Glutamatergic neuron (in vitro differentiated cells): ENCODE measurements around the gene SLC66A1. TPM values are rescaled to one million over a fixed set of nuclear protein-coding genes. Genes with fewer than 3 reads are reported as not detected.

Experiments
- DNase-seq: peaks from one replicate; pipeline ENCODE4 v3.0.0; 2022
- H3K27ac Mint-ChIP-seq: one replicate; pipeline ENCODE4 v1.8.0; 2020; ENCODE audit warnings: mild to moderate bottlenecking, mixed read lengths, inconsistent platforms; ENCODE audit not compliant: unreplicated experiment
- H3K27me3 Mint-ChIP-seq: one replicate; pipeline ENCODE4 v1.8.0; 2020; ENCODE audit warnings: mild to moderate bottlenecking, moderate library complexity, mixed read lengths, inconsistent platforms; ENCODE audit not compliant: unreplicated experiment
- H3K36me3 Mint-ChIP-seq: one replicate; pipeline ENCODE4 v1.8.0; 2020; ENCODE audit warnings: mild to moderate bottlenecking, mixed read lengths, inconsistent platforms; ENCODE audit not compliant: unreplicated experiment
- H3K4me1 Mint-ChIP-seq: one replicate; pipeline ENCODE4 v1.8.0; 2020; ENCODE audit warnings: mild to moderate bottlenecking, low read depth, mixed read lengths, inconsistent platforms; ENCODE audit not compliant: unreplicated experiment
- H3K4me3 Mint-ChIP-seq: one replicate; pipeline ENCODE4 v1.8.0; 2020; ENCODE audit warnings: mild to moderate bottlenecking, mixed read lengths, inconsistent platforms; ENCODE audit not compliant: unreplicated experiment
- H3K9me3 Mint-ChIP-seq: one replicate; pipeline ENCODE4 v1.8.0; 2020; ENCODE audit warnings: mild to moderate bottlenecking, moderate library complexity, mixed read lengths, inconsistent platforms; ENCODE audit not compliant: unreplicated experiment
- CTCF ChIP-seq: fragments of 200-600 bp; sonication (generic); IDR thresholded peaks from one replicate; pipeline ENCODE4 v1.5.0; 2021; ENCODE audit not compliant: partially characterized antibody, unreplicated experiment
- total RNA-seq: library from RNA; stranded (reverse); fragmentation: NEBNext Ultra II Directional; extraction: Animal tissue kit (Norgen Biotek cat#: 25700); gene quantifications from one replicate; pipeline ENCODE4 v1.2.1, GENCODE V29; 2021; ENCODE audit not compliant: unreplicated experiment

SLC66A1 gene
- total RNA-seq, 1 donor from 2014 or later: 41.1 TPM

- no peak overlapping the region for H3K27ac Mint-ChIP-seq
- TF ChIP-seq CTCF: no peak
- no peak for DNase-seq
- no peak overlapping the region for H3K4me3 Mint-ChIP-seq
- no peaks in the 10 kb centered on the region for H3K36me3 Mint-ChIP-seq
- peaks cover 8% of the 10 kb centered on the region for H3K27me3 Mint-ChIP-seq
- peaks cover 1% of the 10 kb centered on the region for H3K4me1 Mint-ChIP-seq
- peaks cover 5% of the 10 kb centered on the region for H3K9me3 Mint-ChIP-seq
These were observed 35.5 kb downstream of the SLC66A1 start for GRCh38 chr1:19347533-19348172.

- DNase-seq: no peak
- Mint-ChIP-seq H3K27me3 (peaks cover 7% of the 10 kb centered on the region), H3K27ac (no peak overlapping the region), H3K36me3 (no peaks in the 10 kb centered on the region), H3K9me3 (peaks cover 7% of the 10 kb centered on the region), H3K4me1 (peaks cover 1% of the 10 kb centered on the region), H3K4me3 (no peak overlapping the region)
- no peak for TF ChIP-seq CTCF
These were observed 36.5 kb downstream of the SLC66A1 start for GRCh38 chr1:19348441-19349198.

DNA sequence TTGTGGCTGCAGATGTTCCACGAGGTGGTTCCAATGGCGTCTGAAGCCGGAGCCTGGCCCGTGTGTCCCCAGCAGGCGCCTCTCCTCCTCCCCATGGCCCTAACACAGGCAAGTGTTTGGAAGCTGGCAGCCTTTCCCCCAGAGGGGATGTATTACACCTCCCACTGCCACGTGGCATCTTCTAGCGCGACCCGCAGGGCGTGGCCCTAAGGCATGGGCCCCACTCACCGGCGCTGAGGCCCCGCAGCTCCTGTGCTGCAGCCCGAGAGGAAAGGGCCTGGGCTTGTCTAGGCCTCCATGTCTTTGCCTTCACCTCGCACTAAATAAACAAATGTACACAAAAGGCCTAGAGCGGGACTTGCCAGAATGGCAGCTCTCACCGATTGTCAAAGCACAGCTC, 37.9 kb downstream of the SLC66A1 start:
- DNase-seq: no peak
- TF ChIP-seq CTCF: no peak
- Mint-ChIP-seq H3K36me3 (no peaks in the 10 kb centered on the region), H3K4me3 (no peak overlapping the region), H3K4me1 (no peaks in the 10 kb centered on the region), H3K27ac (no peak overlapping the region), H3K27me3 (peaks cover 5% of the 10 kb centered on the region), H3K9me3 (peaks cover 6% of the 10 kb centered on the region)

GRCh38 chr1:19350566-19350965, 38.4 kb downstream of the SLC66A1 start:
- Mint-ChIP-seq H3K36me3 (no peaks in the 10 kb centered on the region), H3K4me1 (no peaks in the 10 kb centered on the region), H3K4me3 (no peak overlapping the region), H3K27me3 (peaks cover 5% of the 10 kb centered on the region), H3K27ac (no peak overlapping the region), H3K9me3 (peaks cover 3% of the 10 kb centered on the region)
- TF ChIP-seq CTCF: no peak
- no peak for DNase-seq

DNA sequence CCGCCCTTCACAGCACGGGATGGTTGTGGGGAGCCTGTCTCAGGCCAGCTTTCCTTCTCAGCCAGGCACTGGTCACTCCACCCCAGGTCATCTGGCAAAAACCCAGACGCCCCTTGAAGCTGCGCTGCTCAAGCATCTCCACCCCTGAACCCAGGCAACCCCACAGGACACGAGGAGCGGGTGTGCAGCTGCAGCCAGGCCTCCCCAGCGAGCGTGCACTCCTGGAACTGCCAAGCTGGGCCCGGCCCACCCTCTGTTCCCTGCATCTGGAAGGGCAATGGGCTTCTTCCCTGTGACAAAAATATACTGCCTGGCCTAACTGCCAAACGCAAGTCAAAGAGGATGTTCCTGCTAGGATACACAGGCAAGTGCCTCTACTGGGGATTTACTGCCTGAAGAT, 39.7 kb downstream of the SLC66A1 start:
- peak overlapping the region; percentile 66 for H3K27ac Mint-ChIP-seq
- DNase-seq: no peak
- H3K4me1 Mint-ChIP-seq: no peaks in the 10 kb centered on the region
- no peaks in the 10 kb centered on the region for H3K36me3 Mint-ChIP-seq
- H3K4me3 Mint-ChIP-seq: no peak overlapping the region
- H3K27me3 Mint-ChIP-seq: peaks cover 4% of the 10 kb centered on the region
- H3K9me3 Mint-ChIP-seq: peaks cover 5% of the 10 kb centered on the region
- TF ChIP-seq CTCF: no peak
